NB4 (cell line): ENCODE data around the gene GTSE1.

Source experiments
- CTCF ChIP-seq: IDR thresholded peaks from one replicate; pipeline ENCODE4 v1.5.1; 2012; ENCODE audit warnings: low read depth, low read length
- MYC ChIP-seq: IDR thresholded peaks from 2 replicates; pipeline ENCODE4 v1.6.1; 2011; ENCODE audit warnings: low read depth, low read length
- POLR2A ChIP-seq: IDR thresholded peaks from 2 replicates; pipeline ENCODE4 v1.6.1; 2011; ENCODE audit warnings: mild to moderate bottlenecking; ENCODE audit not compliant: insufficient read length; ENCODE audit errors: extremely low read depth

- TF ChIP-seq CTCF (no peak), MYC (no peak), POLR2A (no peak)
These were observed 72.4 kb downstream of the GTSE1 start for GRCh38 chr22:46368871-46369715.
